Esophagus muscularis mucosa (tissue), 4 donors: ENCODE data around the gene OCEL1. TPM values are rescaled to one million over a fixed set of nuclear protein-coding genes. Genes with fewer than 3 reads are reported as not detected.

ENCODE experiments used
- DNase-seq: peaks from one replicate; pipeline ENCODE4 v3.0.0-alpha.2; 2017; ENCODE audit errors: extremely low spot score
- H3K27ac ChIP-seq, 4 donors: fragments of 200-600 bp; sonication (generic); replicated peaks in 1 of 4; 1 replicate in 3 of 4; 2 replicates in 1 of 4; pipeline ENCODE4 v1.5.1; 2016 to 2019; ENCODE audit warnings: mild to moderate bottlenecking in 1 of 4
- H3K27me3 ChIP-seq, 4 donors: fragments of 200-600 bp; sonication (generic); one replicate each; pipeline versions ENCODE4 v1.5.1 to v1.6.0; 2016 to 2019
- H3K36me3 ChIP-seq, 4 donors: fragments of 200-600 bp; sonication (generic); one replicate each; pipeline ENCODE4 v1.5.1; 2016 to 2019
- H3K4me1 ChIP-seq, 4 donors: fragments of 200-600 bp; sonication (generic); one replicate each; pipeline ENCODE4 v1.5.1; 2016 to 2019
- H3K4me3 ChIP-seq, 4 donors: fragments of 200-600 bp; sonication (generic); 1 replicate in 2 of 4; 2 replicates in 2 of 4; pipeline ENCODE4 v1.5.1; 2016 to 2019; ENCODE audit warnings: mild to moderate bottlenecking in 4 of 4, moderate library complexity in 1 of 4
- H3K9me3 ChIP-seq, 4 donors: fragments of 200-600 bp; sonication (generic); 1 replicate in 3 of 4; 2 replicates in 1 of 4; pipeline ENCODE4 v1.5.1; 2016 to 2019
- CTCF ChIP-seq, 3 experiments: fragments of 200-600 bp in 2 of 3; fragments of 450-650 bp in 1 of 3; sonication (generic) in 2 of 3; IDR thresholded peaks; one replicate each; pipeline ENCODE4 v1.5.1; 2017 to 2019; ENCODE audit warnings: antibody characterized with exemption in 3 of 3, mild to moderate bottlenecking in 2 of 3, moderate library complexity in 1 of 3
- EP300 ChIP-seq: sonication (generic); formaldehyde crosslinking; IDR thresholded peaks from one replicate; pipeline ENCODE4 v1.6.1; 2017; ENCODE audit warnings: antibody characterized with exemption
- POLR2A ChIP-seq: fragments of 450-650 bp; IDR thresholded peaks from one replicate; pipeline ENCODE4 v1.6.1; 2017; ENCODE audit warnings: antibody characterized with exemption, moderate library complexity, mild to moderate bottlenecking, low read depth
- POLR2AphosphoS5 ChIP-seq, 2 donors: sonication (generic); formaldehyde crosslinking; IDR thresholded peaks; one replicate each; pipeline ENCODE4 v1.6.1; 2017; ENCODE audit warnings: antibody characterized with exemption in 2 of 2
- WGBS: methylation state at CpG from one replicate; pipeline ENCODE4 v1.1.5; 2018; 5-methylcytosine and 5-hydroxymethylcytosine counted together
- intact Hi-C: fragments of 100-400 bp; cut with DNase I; formaldehyde crosslinking; loops from one replicate; pipeline ENCODE4 v1.15.1; 2023
- total RNA-seq, 4 donors: library from RNA; depleted of rRNA; stranded (reverse); fragments of >200 nt; gene quantifications; one replicate each; pipeline versions ENCODE4 v1.1.0 to v1.2.1, GENCODE V29; 2016

Gene OCEL1
- total RNA-seq, 4 donors from 2014 or later, result 6.3 to 18.8 (median 7.8) TPM

DNA sequence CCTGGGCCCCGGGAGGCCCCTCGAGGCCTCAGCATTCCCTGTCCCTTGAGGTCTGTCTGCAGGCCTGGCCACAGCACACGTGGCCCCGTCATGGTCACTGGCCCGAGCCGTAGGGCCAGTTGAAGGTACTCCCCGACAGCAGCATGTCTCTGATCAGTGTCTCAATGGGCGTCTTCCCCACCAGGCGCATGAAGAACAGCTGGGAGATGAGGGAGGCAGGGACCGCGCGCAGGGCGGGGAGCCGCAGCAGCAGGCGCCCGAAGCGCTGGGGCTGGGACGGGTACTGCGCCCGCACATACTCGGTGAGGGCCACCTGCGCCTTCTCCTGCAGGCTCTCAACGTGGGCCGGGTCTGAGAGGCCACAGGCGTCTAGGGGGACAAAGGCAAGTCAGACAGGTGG lies 6.2 kb downstream of the OCEL1 start:
- 90% methylated on average over 15 of the region's 25 CpGs for WGBS
- H3K36me3 ChIP-seq, result peaks cover 13 to 60% (median 51%) of the 10 kb centered on the region in 4 donors
- intact Hi-C loops, result no loop called here

DNA sequence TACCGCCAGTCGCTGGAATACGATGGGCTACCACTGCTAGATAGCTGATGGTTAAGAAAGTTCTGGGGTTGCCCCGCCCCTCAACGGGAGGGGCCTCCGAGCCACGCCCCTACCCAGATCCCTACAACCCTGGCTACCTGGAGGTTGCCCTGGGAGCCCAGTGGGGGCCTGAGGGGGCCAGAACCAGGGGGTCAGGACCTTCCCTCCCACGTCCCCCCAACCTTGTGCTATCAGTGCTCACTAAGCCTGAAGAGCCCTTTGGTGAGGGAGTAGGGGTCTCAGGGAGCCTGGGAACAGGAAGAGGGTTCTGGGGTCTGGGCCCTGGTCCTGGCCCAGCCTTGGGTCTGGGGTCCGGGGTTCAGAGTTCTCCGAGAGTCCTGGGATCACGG lies 8.9 kb downstream of the OCEL1 start:
- Histone ChIP-seq H3K9me3 (no peaks in the 10 kb centered on the region), H3K27ac (peak overlapping the region; percentile 77 to 87 (median 78)), H3K36me3 (peaks cover 17 to 71% (median 60%) of the 10 kb centered on the region in 4 donors), H3K4me3 (peak overlapping the region; percentile 55 to 61 (median 58)), H3K27me3 (no peaks in the 10 kb centered on the region), H3K4me1 (peaks cover 22 to 41% (median 32%) of the 10 kb centered on the region in 4 donors)
- TF ChIP-seq POLR2A, result no peak
- no peak for TF ChIP-seq CTCF (IDR thresholded peaks at IDR 0.05)
- TF ChIP-seq POLR2AphosphoS5 (IDR thresholded peaks at IDR 0.05), result no peak
- no peak for TF ChIP-seq EP300
- intact Hi-C loops, result no loop called here
- DNase-seq, result no peak
- WGBS, result 23% methylated on average over 8 of the region's 11 CpGs

More for the DNA sequence above, 6.2 kb downstream of the OCEL1 start:
- Histone ChIP-seq H3K27me3 (no peaks in the 10 kb centered on the region), H3K4me3 (no peak overlapping the region), H3K27ac (no peak overlapping the region), H3K4me1 (peaks cover 22 to 45% (median 42%) of the 10 kb centered on the region in 4 donors), H3K9me3 (no peaks in the 10 kb centered on the region)
- TF ChIP-seq POLR2AphosphoS5 (IDR thresholded peaks at IDR 0.05) (no peak), POLR2A (no peak), CTCF (IDR thresholded peaks at IDR 0.05) (no peak), EP300 (no peak)
- DNase-seq, result no peak

DNA sequence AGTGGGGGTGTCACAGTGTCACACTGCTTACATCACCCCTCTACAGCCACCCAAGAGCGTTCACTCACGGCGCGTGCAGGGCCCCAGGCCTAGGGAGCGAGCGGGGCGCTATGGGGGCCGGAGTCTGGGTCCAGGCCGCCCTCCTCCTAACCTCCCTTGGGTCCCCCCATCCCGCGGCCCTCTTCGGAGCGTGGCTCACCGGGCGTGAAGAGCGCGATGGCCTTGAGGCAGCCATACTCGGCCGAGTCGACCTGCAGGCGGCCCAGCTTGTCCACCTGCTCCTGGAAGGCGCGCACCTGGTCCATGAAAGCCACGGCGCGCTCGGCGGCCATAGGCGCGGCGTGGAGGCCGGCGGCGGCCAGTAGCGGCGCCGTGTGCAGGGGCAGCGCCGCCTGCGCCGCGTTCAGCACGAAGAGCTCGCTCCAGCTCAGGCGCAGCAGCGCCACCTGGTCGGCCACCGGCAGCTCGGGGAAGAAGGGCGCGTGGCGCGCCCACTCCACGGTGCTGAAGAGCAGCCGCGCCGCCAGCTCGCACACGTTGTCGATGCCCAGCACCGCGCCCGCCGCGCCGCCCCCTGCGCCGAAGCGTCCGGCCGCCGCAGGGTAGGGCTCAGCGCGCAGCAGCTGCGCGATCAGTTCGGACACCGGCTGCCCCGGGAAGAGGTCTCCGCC lies 9.4 kb downstream of the OCEL1 start:
- H3K27ac ChIP-seq, result peak overlapping the region; percentile 77 to 87 (median 78)
- peaks cover 22 to 46% (median 33%) of the 10 kb centered on the region in 4 donors for H3K4me1 ChIP-seq
- DNase-seq, result no peak
- H3K9me3 ChIP-seq, result no peaks in the 10 kb centered on the region
- no CpG with 5 or more reads among the region's 80 CpGs for WGBS
- TF ChIP-seq POLR2AphosphoS5 (IDR thresholded peaks at IDR 0.05) (no peak), EP300 (no peak), POLR2A (no peak), CTCF (IDR thresholded peaks at IDR 0.05) (peak; percentile 56 to 66 (median 59))
- H3K4me3 ChIP-seq, result peak overlapping the region; percentile 55 to 61 (median 58)
- intact Hi-C loops, result no loop called here
- H3K36me3 ChIP-seq, result peaks cover 17 to 68% (median 63%) of the 10 kb centered on the region in 4 donors
- no peaks in the 10 kb centered on the region for H3K27me3 ChIP-seq

DNA sequence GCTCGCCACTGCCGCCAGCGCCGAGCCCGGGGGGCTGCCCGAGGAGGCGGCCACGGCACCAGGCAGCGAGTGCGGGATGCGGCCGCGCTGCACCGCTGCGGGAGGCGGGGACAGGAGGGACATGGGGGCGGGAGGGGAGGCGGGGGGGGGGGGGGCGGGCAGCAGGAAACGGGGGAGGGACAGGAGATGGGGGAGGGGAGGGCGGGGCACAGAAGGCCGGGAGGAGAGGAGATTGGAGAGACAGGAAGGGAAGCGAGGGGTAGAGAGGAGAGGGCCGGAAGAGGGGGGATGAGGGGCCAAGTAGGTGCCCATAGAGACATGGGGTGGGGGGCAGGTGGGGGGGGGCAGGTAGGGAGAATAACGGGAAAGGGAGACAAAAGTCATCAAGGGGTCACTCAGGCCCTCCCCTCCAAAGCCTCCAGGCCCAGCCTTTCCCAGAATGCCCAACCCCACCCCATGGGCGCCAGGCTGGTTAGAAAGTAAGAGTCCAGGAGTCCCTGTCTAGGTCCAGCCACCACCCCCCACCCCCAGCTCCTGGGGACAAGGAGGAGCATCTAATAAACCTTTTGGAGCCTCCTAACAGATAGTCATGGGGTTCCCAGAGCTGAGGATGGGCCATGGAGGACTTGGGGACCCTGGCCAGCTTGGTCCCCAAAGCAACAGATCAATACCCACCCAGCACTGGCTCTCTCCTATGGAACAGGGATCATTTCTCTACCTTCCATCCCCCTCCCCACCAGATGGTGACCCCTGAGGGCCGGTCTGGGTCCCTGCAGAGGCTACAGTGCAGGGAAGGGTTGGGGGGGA lies 10.1 kb downstream of the OCEL1 start:
- H3K27ac ChIP-seq, result peak overlapping the region; percentile 77 to 87 (median 78)
- H3K36me3 ChIP-seq, result peaks cover 17 to 66% (median 59%) of the 10 kb centered on the region in 4 donors
- TF ChIP-seq EP300 (no peak), CTCF (IDR thresholded peaks at IDR 0.05) (no peak), POLR2AphosphoS5 (IDR thresholded peaks at IDR 0.05) (no peak), POLR2A (no peak)
- peak overlapping the region; percentile 55 to 61 (median 58) for H3K4me3 ChIP-seq
- H3K27me3 ChIP-seq, result no peaks in the 10 kb centered on the region
- no peaks in the 10 kb centered on the region for H3K9me3 ChIP-seq
- H3K4me1 ChIP-seq, result peaks cover 24 to 54% (median 37%) of the 10 kb centered on the region in 4 donors
- no peak for DNase-seq
- WGBS, result 8% methylated on average over 19 of the region's 27 CpGs
- intact Hi-C loops, result no loop called here
